Activated naive CD4-positive, alpha-beta T cell treated with anti-CD3 and anti-CD28 coated beads, Interleukin-2, amount 10 ng/mL, durations not matched to agents 7 days and 5 days (primary cell): ENCODE results near the gene TPSAB1.
A peak's percentile ranks its signal among the peaks of the same experiment; 100 is the strongest.

Experiments used
- CTCF ChIA-PET: fragments of 350-600 bp; sonication (Branson Sonifier 250); formaldehyde crosslinking; loops from one replicate; lab custom pipeline; 2021; ENCODE audit warnings: antibody characterized with exemption; lab: Charles Lee
- DNase-seq: peaks from one replicate; pipeline ENCODE4 v3.0.0-alpha.2; 2020
- H3K27ac Mint-ChIP-seq: one replicate; pipeline ENCODE4 v1.8.0; 2021; ENCODE audit warnings: mild to moderate bottlenecking, moderate library complexity, mixed read lengths
- H3K27me3 Mint-ChIP-seq: one replicate; pipeline ENCODE4 v1.8.0; 2021; ENCODE audit warnings: mild to moderate bottlenecking, mixed read lengths
- H3K36me3 Mint-ChIP-seq: one replicate; pipeline ENCODE4 v1.8.0; 2021; ENCODE audit warnings: mixed read lengths
- H3K4me1 Mint-ChIP-seq: one replicate; pipeline ENCODE4 v1.8.0; 2021; ENCODE audit warnings: mixed read lengths
- H3K4me3 Mint-ChIP-seq: one replicate; pipeline ENCODE4 v1.8.0; 2021; ENCODE audit warnings: mild to moderate bottlenecking, moderate library complexity, mixed read lengths
- H3K9me3 Mint-ChIP-seq: one replicate; pipeline ENCODE4 v1.8.0; 2021; ENCODE audit warnings: mixed read lengths

Gene TPSAB1

DNA sequence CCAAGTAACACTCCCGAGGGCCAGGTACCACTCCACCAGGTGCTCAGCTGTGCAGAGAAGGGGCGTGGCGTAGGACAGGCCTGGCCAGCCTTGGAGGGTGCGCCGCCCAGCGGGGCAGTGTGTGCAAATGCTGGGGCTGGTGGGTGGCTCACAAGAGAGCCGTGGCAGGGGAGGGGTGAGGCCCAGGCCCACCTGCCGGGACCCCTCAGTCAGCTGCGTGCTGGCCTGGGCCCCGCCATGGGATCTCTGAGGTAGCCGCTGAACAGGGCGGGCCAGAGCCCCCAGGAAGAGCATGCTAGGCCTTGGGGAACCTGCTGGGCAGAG, 24.2 kb upstream of the TPSAB1 start:
- H3K27me3 Mint-ChIP-seq, result no peaks in the 10 kb centered on the region
- no peak overlapping the region for H3K27ac Mint-ChIP-seq
- no peak overlapping the region for H3K4me3 Mint-ChIP-seq
- no peaks in the 10 kb centered on the region for H3K9me3 Mint-ChIP-seq
- H3K36me3 Mint-ChIP-seq, result no peaks in the 10 kb centered on the region
- CTCF ChIA-PET, result no interaction called here
- no peaks in the 10 kb centered on the region for H3K4me1 Mint-ChIP-seq
- no peak for DNase-seq

DNA sequence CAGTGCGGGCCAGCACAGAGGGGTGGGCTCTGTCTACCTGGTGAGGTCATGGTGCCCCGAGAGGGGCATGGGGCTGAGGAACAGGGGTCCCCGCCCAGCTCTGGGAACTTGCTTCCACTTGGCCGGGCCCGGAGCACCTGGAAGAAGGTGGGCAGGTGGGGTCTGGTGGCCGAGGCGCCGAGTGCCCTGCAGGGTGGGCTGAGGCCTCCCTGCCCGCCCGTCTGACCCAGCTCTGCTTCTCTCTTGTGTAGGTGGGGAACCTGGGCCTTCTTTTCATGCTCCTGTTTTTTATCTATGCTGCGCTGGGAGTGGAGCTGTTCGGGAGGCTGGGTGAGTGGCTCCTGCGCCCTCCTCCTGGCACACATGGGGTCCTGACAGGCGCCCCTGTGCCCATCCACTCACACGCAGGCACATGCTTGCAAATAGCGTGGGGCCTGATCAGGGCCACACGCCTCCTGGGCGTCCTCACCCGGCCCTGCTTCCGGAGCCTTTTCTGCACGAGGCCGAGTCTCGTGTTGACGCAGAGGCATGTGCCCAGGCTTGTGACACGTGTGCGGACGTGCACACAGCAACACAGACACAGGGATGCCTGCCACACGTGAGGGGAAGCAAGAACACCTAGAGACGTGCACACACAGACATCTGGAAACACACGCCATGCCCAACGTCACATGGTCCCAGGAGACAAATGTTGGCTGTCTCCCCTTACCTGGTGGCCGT, 23.7 kb upstream of the TPSAB1 start:
- CTCF ChIA-PET, result no interaction called here
- Mint-ChIP-seq H3K27ac (no peak overlapping the region), H3K4me1 (no peaks in the 10 kb centered on the region), H3K9me3 (no peaks in the 10 kb centered on the region), H3K27me3 (no peaks in the 10 kb centered on the region), H3K4me3 (no peak overlapping the region), H3K36me3 (no peaks in the 10 kb centered on the region)
- DNase-seq, result no peak

DNA sequence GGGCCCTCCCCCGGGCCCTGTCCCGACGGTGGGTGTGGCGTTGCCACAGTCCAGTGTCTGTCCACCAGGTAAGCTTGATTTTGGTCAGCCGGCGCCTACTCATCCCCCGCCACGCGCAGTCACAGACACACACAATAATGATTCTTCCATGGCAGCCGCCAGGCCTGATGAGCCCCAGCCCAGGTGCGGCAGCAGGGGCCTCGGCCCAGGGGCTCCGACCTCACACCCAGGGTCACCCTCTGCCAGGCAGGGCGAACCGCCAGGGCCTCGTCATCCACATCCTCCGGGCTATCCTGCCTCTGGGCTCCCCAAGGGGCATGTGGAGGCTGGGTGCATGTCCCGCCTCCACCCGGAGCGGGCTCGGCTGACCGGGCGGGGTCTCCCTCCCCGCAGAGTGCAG, 23.0 kb upstream of the TPSAB1 start:
- H3K36me3 Mint-ChIP-seq, result no peaks in the 10 kb centered on the region
- no peak overlapping the region for H3K4me3 Mint-ChIP-seq
- H3K9me3 Mint-ChIP-seq, result no peaks in the 10 kb centered on the region
- H3K27me3 Mint-ChIP-seq, result no peaks in the 10 kb centered on the region
- H3K27ac Mint-ChIP-seq, result no peak overlapping the region
- no peak for DNase-seq
- CTCF ChIA-PET, result no interaction called here
- H3K4me1 Mint-ChIP-seq, result no peaks in the 10 kb centered on the region

DNA sequence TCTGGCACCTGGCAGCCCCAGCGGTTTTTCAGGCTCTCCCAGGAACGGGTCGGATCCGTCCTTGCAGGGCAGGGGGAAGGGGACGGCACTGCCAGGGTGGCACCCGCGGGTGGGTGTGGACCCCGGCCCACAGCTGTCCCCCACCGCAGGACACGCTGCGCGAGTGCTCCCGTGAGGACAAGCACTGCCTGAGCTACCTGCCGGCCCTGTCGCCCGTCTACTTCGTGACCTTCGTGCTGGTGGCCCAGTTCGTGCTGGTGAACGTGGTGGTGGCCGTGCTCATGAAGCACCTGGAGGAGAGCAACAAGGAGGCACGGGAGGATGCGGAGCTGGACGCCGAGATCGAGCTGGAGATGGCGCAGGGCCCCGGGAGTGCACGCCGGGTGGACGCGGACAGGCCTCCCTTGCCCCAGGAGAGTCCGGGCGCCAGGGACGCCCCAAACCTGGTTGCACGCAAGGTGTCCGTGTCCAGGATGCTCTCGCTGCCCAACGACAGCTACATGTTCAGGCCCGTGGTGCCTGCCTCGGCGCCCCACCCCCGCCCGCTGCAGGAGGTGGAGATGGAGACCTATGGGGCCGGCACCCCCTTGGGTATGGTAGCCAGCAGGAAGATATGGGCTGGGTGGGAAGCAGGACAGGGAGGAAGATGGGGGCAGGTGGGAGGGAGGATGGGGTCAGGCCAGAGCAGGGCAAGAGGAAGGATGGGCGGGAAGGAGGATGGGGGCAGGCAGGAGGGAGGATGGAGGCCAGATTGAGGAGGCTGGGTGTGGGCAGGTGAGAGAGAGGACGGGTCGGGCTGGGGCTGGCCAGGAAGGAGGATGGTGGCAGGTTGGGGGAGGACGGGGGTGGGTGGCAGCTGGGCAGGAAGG, 22.2 kb upstream of the TPSAB1 start:
- Mint-ChIP-seq H3K27me3 (no peaks in the 10 kb centered on the region), H3K4me3 (no peak overlapping the region), H3K9me3 (no peaks in the 10 kb centered on the region), H3K4me1 (no peaks in the 10 kb centered on the region), H3K27ac (peak overlapping the region; percentile 75), H3K36me3 (no peaks in the 10 kb centered on the region)
- no peak for DNase-seq
- CTCF ChIA-PET, result no interaction called here

DNA sequence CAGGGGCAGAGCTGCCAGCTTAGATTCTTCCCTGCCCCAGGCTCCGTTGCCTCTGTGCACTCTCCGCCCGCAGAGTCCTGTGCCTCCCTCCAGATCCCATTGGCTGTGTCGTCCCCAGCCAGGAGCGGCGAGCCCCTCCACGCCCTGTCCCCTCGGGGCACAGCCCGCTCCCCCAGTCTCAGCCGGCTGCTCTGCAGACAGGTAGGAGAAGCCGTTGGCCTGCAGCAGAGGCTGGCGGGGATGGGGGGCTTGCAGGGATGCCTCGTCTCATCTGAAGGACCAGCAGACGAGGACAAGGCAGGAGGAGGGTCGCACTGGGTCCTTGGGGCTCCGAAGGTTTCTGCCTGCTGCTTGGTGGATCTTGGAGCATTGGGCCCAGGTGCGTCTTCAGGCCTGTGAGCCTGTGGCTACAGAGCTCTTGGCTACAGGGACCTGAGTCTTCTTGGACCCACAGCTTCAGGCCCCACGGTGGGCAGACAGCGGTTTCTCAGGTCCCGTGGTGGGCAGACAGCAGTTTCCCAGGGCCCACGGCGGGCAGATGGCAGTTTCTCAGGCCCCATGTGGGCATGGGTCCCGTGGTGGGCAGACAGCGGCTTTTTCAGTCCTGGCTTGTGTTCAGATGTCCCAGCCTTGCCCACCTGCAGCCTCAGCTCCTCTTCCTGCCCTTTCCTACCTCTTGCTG, 21.4 kb upstream of the TPSAB1 start:
- CTCF ChIA-PET, result no interaction called here
- no peaks in the 10 kb centered on the region for H3K9me3 Mint-ChIP-seq

DNA sequence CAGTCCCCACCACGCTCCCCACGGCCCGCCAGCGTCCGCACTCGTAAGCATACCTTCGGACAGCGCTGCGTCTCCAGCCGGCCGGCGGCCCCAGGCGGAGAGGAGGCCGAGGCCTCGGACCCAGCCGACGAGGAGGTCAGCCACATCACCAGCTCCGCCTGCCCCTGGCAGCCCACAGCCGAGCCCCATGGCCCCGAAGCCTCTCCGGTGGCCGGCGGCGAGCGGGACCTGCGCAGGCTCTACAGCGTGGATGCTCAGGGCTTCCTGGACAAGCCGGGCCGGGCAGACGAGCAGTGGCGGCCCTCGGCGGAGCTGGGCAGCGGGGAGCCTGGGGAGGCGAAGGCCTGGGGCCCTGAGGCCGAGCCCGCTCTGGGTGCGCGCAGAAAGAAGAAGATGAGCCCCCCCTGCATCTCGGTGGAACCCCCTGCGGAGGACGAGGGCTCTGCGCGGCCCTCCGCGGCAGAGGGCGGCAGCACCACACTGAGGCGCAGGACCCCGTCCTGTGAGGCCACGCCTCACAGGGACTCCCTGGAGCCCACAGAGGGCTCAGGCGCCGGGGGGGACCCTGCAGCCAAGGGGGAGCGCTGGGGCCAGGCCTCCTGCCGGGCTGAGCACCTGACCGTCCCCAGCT, 20.3 kb upstream of the TPSAB1 start:
- CTCF ChIA-PET, result no interaction called here
- Mint-ChIP-seq H3K4me3 (no peak overlapping the region), H3K27ac (no peak overlapping the region), H3K9me3 (no peaks in the 10 kb centered on the region), H3K4me1 (no peaks in the 10 kb centered on the region), H3K27me3 (no peaks in the 10 kb centered on the region), H3K36me3 (no peaks in the 10 kb centered on the region)
- no peak for DNase-seq

More for the DNA sequence above, 21.4 kb upstream of the TPSAB1 start:
- H3K27ac Mint-ChIP-seq, result no peak overlapping the region
- no peak overlapping the region for H3K4me3 Mint-ChIP-seq
- H3K36me3 Mint-ChIP-seq, result no peaks in the 10 kb centered on the region
- H3K27me3 Mint-ChIP-seq, result no peaks in the 10 kb centered on the region
- H3K4me1 Mint-ChIP-seq, result no peaks in the 10 kb centered on the region
- no peak for DNase-seq

DNA sequence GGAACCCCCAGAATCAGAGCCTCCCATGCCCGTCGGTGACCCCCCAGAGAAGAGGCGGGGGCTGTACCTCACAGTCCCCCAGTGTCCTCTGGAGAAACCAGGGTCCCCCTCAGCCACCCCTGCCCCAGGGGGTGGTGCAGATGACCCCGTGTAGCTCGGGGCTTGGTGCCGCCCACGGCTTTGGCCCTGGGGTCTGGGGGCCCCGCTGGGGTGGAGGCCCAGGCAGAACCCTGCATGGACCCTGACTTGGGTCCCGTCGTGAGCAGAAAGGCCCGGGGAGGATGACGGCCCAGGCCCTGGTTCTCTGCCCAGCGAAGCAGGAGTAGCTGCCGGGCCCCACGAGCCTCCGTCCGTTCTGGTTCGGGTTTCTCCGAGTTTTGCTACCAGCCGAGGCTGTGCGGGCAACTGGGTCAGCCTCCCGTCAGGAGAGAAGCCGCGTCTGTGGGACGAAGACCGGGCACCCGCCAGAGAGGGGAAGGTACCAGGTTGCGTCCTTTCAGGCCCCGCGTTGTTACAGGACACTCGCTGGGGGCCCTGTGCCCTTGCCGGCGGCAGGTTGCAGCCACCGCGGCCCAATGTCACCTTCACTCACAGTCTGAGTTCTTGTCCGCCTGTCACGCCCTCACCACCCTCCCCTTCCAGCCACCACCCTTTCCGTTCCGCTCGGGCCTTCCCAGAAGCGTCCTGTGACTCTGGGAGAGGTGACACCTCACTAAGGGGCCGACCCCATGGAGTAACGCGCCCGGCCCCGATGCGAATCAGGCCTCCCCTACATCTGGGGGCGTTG, 19.5 kb upstream of the TPSAB1 start:
- Mint-ChIP-seq H3K36me3 (no peaks in the 10 kb centered on the region), H3K27ac (no peak overlapping the region), H3K4me1 (no peaks in the 10 kb centered on the region), H3K9me3 (no peaks in the 10 kb centered on the region), H3K27me3 (no peaks in the 10 kb centered on the region), H3K4me3 (no peak overlapping the region)
- no peak for DNase-seq
- CTCF ChIA-PET, result no interaction called here

DNA sequence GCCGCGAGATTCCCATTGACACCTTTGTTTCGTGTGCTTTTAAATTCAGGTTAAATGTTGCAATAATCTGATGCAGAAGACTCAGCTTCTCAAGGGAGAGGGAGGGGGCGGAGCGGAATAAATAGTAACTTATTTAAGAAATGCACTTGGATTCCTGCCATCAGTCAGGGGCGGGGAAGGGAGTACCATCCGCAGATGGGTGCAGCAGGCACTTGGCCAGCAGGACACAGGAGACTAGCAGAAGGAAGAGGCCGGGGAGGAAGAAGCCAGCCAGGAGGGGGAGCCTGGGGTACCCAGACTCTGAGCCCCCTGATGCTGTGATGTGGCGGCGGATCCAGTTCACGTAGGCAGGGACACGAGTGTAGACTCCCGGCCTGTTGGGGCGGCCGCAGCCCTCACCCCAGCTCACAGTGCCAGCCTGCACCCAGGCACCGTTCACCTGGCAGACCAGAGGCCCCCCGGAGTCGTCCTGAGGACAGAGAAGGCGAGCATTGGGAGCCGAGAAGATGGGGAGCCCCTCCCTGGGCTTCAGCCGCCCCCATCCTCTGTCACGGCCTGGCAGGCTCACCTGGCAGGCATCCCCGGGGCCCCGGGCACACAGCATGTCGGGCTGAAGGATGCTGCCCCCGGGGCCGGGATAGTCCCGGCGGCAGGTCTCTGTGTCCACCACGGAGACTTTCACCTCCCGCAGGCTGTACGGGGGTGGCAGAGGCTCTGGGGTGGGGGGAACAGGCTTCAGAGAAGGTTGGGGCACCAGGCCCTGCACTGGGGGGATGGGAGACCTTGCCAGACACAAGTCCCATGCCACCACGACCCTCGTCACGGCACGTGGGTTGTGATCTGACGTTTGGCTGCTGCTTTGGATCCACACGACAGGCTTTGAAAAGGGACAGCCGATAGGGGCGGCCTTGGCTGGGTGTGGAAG, 18.6 kb upstream of the TPSAB1 start:
- CTCF ChIA-PET, result no interaction called here
- no peak for DNase-seq
- no peaks in the 10 kb centered on the region for H3K27me3 Mint-ChIP-seq
- no peaks in the 10 kb centered on the region for H3K4me1 Mint-ChIP-seq
- H3K27ac Mint-ChIP-seq, result no peak overlapping the region
- no peaks in the 10 kb centered on the region for H3K9me3 Mint-ChIP-seq
- H3K36me3 Mint-ChIP-seq, result no peaks in the 10 kb centered on the region
- no peak overlapping the region for H3K4me3 Mint-ChIP-seq

DNA sequence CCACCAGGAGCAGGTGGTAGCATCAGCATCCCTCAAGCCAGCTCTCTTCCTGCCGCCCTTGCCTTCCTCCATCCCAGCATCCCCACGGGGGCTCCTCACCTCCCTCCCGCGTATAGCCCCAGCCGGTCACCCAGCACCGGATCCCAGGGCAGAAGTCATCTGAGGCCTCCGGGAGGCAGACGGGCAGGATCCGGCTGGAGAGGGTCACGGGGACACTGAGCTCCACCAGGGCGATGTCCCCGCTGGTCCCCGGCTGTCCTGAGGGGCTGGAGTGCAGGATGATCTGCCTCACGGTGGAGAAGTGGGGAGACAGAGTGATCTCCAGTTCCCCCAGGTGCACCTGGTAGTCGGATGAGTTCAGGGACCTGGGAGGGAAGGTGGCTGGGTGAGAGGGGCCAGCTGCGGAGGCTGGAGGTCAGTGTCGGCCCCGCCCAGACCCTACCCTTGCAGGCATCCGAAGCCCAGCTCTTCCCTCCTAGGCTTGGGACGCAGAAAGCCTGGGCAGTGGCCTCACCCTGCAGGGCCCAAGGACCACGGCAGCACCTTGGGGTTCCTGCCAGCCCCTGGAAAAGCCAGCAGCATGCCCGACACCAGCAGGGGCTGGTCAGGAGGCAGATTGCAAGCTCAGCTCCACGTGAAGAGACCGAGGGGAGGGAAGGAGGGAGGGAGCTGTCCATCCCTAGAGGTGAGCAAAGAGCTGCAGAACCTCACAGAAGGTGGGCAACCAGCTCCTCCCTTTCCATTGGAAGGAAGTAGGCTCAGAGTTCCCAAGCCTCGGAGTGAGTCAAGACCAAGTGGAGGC, 17.8 kb upstream of the TPSAB1 start:
- H3K4me1 Mint-ChIP-seq, result no peaks in the 10 kb centered on the region
- no peaks in the 10 kb centered on the region for H3K9me3 Mint-ChIP-seq
- H3K36me3 Mint-ChIP-seq, result no peaks in the 10 kb centered on the region
- CTCF ChIA-PET, result no interaction called here
- H3K4me3 Mint-ChIP-seq, result no peak overlapping the region
- H3K27ac Mint-ChIP-seq, result no peak overlapping the region
- H3K27me3 Mint-ChIP-seq, result no peaks in the 10 kb centered on the region
- no peak for DNase-seq

DNA sequence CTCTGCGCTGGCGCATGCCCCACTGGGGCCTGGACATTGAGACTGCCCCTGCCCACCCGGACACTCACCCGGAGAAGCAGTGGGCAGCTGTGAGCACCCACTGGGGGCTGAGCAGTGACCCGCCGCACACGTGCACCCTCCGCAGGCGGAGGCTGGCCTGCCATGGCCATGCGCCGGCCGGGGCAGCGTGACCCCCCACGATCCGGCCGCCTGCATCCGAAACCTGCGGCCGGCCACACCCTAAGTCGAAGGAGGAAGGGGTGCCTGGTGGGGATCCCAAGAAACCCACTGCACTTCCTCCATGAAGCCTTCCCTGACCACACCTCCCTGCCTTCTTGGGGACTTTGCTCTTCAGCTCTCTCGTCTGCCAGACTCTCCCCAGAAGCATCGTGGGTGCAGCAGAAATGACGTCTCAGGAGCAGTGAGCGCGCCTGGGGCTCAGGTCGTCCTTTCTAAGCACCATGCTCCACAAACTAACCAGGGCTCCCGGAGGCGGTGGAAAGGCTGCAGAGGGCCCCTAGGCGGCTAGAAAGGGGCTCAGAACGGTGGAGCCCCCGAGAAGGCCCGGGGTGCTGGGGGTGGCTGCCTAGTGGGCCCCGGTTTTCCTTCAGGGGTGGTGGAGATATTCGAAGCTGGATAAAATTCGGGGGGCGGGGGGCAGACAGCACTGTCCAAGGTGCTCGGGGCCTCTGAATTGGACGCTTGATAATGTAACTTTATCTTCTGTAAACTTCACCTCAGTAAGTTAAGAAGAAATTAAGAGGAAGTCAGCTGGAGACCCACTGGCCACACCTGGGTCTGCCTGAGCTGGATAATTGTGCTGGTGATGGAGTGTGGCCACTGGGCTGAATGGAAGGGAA, 16.9 kb upstream of the TPSAB1 start:
- no peaks in the 10 kb centered on the region for H3K27me3 Mint-ChIP-seq

DNA sequence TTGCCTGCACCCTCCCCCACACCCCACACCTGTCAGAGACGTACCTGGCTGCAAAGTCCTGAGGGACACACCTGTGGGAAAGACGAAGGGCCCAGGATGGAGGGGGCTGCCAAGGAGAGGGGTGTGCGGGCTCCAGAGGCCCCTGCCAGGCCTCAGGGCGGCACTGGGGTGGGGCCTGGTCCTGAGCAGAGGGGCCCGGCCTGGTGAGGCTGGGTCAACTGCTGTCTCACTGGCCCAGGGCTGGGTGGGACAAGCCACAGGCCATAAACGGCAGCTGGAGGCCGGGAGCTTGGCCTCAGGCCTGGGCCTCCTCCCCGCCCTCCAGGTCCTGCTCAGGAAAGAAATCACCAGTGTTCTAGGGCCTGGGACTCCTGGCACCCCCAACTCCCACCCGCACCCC, 15.9 kb upstream of the TPSAB1 start:
- CTCF ChIA-PET, result no interaction called here
- Mint-ChIP-seq H3K27me3 (no peaks in the 10 kb centered on the region), H3K27ac (no peak overlapping the region), H3K4me3 (no peak overlapping the region), H3K4me1 (no peaks in the 10 kb centered on the region), H3K36me3 (no peaks in the 10 kb centered on the region), H3K9me3 (no peaks in the 10 kb centered on the region)
- DNase-seq, result no peak

More for the DNA sequence above, 16.9 kb upstream of the TPSAB1 start:
- CTCF ChIA-PET, result no interaction called here
- H3K4me1 Mint-ChIP-seq, result no peaks in the 10 kb centered on the region
- H3K4me3 Mint-ChIP-seq, result no peak overlapping the region
- H3K9me3 Mint-ChIP-seq, result no peaks in the 10 kb centered on the region
- no peaks in the 10 kb centered on the region for H3K36me3 Mint-ChIP-seq
- no peak for DNase-seq
- H3K27ac Mint-ChIP-seq, result no peak overlapping the region

DNA sequence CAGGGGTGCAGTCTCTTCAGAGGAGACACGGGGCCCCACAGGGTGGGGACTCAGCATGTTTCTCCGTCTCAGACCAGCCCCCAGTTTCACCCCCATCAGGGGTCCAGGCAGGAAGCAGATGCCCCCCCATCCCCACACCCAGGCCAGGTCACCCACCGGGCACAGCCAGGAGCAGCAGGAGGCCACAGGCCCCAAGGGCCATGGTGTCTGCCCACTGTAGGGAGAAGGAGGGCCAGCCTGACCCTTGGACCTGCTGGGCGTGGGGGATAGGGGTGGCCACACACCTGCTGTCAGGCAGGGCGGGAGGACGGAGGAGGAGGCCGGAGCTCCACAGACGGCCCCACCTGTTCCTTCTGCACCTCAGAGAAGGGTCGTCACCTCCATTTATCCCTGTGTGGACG, 15.5 kb upstream of the TPSAB1 start, which contains the start of gene TPSG1:
Gene TPSG1, minus strand, starts transcription at position 218 of the 401 bp plus-strand sequence. Its CDS starts 16 bp downstream, at position 202.
- CTCF ChIA-PET, result no interaction called here
- Mint-ChIP-seq H3K36me3 (no peaks in the 10 kb centered on the region), H3K4me1 (no peaks in the 10 kb centered on the region), H3K4me3 (no peak within 1 kb of the TSS), H3K9me3 (no peaks in the 10 kb centered on the region), H3K27ac (no peak within 1 kb of the TSS), H3K27me3 (no peaks in the 10 kb centered on the region)
- DNase-seq, result no peak
